NCI-H524 (cell line): ENCODE measurements around the gene CDK18.

Source experiments
- DNase-seq, 2 experiments: peaks; one replicate each; lab custom pipeline; 2025; lab: John Stamatoyannopoulos, UW

CDK18 gene

GRCh38 chr1:205536759-205537361 is 32.4 kb downstream of the CDK18 start:
- DNase-seq: no peak

GRCh38 chr1:205537386-205538018 is 33.0 kb downstream of the CDK18 start:
- no peak for DNase-seq

- DNase-seq: peak in 1 of 2 experiments; percentile 25
Measured at GRCh38 chr1:205538235-205538840, 33.9 kb downstream of the CDK18 start.

GRCh38 chr1:205541161-205541886 is 36.9 kb downstream of the CDK18 start:
- DNase-seq: no peak

GRCh38 chr1:205542367-205542766 is 37.9 kb downstream of the CDK18 start:
- no peak for DNase-seq

GRCh38 chr1:205543351-205544301 is 39.2 kb downstream of the CDK18 start:
- peak; percentile 41 to 61 for DNase-seq

- no peak for DNase-seq
Measured at GRCh38 chr1:205545001-205545919, 40.8 kb downstream of the CDK18 start.

GRCh38 chr1:205545991-205546390 is 41.5 kb downstream of the CDK18 start:
- DNase-seq: no peak

- DNase-seq: peak; percentile 63 to 81
Measured at GRCh38 chr1:205546541-205546940, 42.1 kb downstream of the CDK18 start.

GRCh38 chr1:205547936-205548827 is 43.7 kb downstream of the CDK18 start:
- DNase-seq: peak in 1 of 2 experiments; percentile 18

- DNase-seq: no peak
Measured at GRCh38 chr1:205554026-205554811, 49.8 kb downstream of the CDK18 start.

- DNase-seq: no peak
Measured at GRCh38 chr1:205561501-205562203, 57.2 kb downstream of the CDK18 start.

GRCh38 chr1:205563927-205564441 is 59.5 kb downstream of the CDK18 start:
- DNase-seq: no peak

GRCh38 chr1:205565799-205566198 is 61.3 kb downstream of the CDK18 start:
- no peak for DNase-seq

- DNase-seq: no peak
Measured at GRCh38 chr1:205567716-205568115, 63.2 kb downstream of the CDK18 start.

- DNase-seq: no peak
Measured at GRCh38 chr1:205568135-205568468, 63.6 kb downstream of the CDK18 start.

- DNase-seq: peak in 1 of 2 experiments; percentile 25
Measured at GRCh38 chr1:205568469-205569361, 64.2 kb downstream of the CDK18 start.
